ENCODE results near the gene IKZF5.

IKZF5 gene

DNA sequence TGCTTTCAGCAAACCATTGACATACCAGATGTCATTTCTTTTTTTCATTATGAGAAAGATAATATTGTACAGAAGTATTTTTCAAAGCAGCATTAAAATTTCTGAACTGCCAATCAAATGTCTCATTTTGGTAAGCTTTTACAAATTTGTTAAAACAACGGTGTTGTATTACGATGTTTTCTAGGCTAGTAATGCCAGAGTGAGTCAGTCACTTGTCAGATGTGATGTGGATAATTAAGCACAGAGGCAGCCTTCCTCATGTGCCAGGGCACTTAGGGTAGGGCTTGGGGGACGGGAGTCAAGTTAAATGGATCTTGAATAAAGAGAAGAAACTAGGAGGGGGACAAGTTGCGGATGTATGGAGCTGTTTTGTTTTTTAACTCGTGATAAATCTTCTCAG lies 18.3 kb downstream of the IKZF5 start:
- H3K9me3 ChIP-seq (ENCODE audit: control insufficient read depth, insufficient read depth, low read depth, low read length) = no peaks in the 10 kb centered on the region
- H3K4me3 ChIP-seq (ENCODE audit: low read depth, low read length) = no peak overlapping the region
- ChIA-PET POLR2A (interaction anchor here (1.1 kb wide), 1 partner anchor 9 kb away, joined by 3 read pairs; no protein-coding TSS in a partner anchor), CTCF (interaction anchor here (0.8 to 1.9 kb wide), 2 partner anchors 9 to 17 kb away, joined by 3 to 10 read pairs; no protein-coding TSS in a partner anchor)
- no peaks in the 10 kb centered on the region for H3K4me1 ChIP-seq (ENCODE audit: control insufficient read depth, insufficient read depth, low read length)
- no peak overlapping the region for H3K27ac ChIP-seq (ENCODE audit: extremely low read depth, low read depth, low read length)
- H3K36me3 ChIP-seq (ENCODE audit: control insufficient read depth in 2 of 2, insufficient read depth in 1 of 2, low read length in 2 of 2) = peaks cover 21 to 49% of the 10 kb centered on the region in 2 experiments
- TF ChIP-seq BCL11A (tag by site-specific recombination; IDR thresholded peaks at IDR 0.05; ENCODE audit: low read depth) (no peak), ZNF132 (tag by site-specific recombination; IDR thresholded peaks at IDR 0.05; ENCODE audit: borderline replicate concordance) (no peak), ZNF121 (tag by site-specific recombination; IDR thresholded peaks at IDR 0.05) (no peak), ZBTB48 (tag by site-specific recombination; IDR thresholded peaks at IDR 0.05) (no peak), ZNF174 (tag by site-specific recombination; IDR thresholded peaks at IDR 0.05) (no peak), KLF9 (tag by site-specific recombination; IDR thresholded peaks at IDR 0.05; ENCODE audit: low read depth) (no peak), ZNF324 (tag by site-specific recombination; IDR thresholded peaks at IDR 0.05) (no peak), ZNF311 (tag by site-specific recombination; IDR thresholded peaks at IDR 0.05; ENCODE audit: borderline replicate concordance) (no peak), ZNF677 (tag by site-specific recombination; IDR thresholded peaks at IDR 0.05) (no peak), FEZF1 (tag by site-specific recombination; IDR thresholded peaks at IDR 0.05) (no peak), ZNF600 (tag by site-specific recombination; IDR thresholded peaks at IDR 0.05) (peak; percentile 51; the same call in 1 of the 2 replicates), SCRT2 (tag by site-specific recombination; IDR thresholded peaks at IDR 0.05) (0 out of 2 replicates have a peak, but pooled peaks have one; percentile 9), ZNF626 (tag by site-specific recombination; IDR thresholded peaks at IDR 0.05) (no peak), SP7 (tag by site-specific recombination; IDR thresholded peaks at IDR 0.05) (peak; percentile 62; the same call in 1 of the 2 replicates), TRIM28 (IDR thresholded peaks at IDR 0.05; ENCODE audit: borderline replicate concordance, low read length) (no peak), ZNF621 (tag by site-specific recombination; IDR thresholded peaks at IDR 0.05) (no peak), ZNF76 (tag by site-specific recombination; IDR thresholded peaks at IDR 0.05; ENCODE audit: borderline replicate concordance, low read depth) (no peak), ZNF558 (tag by site-specific recombination; IDR thresholded peaks at IDR 0.05) (no peak), ZNF140 (tag by site-specific recombination; IDR thresholded peaks at IDR 0.05) (no peak), GLIS1 (tag by site-specific recombination; IDR thresholded peaks at IDR 0.05) (no peak), YY1 (tag by site-specific recombination; IDR thresholded peaks at IDR 0.05) (no peak), ZSCAN16 (tag by site-specific recombination; IDR thresholded peaks at IDR 0.05) (no peak), MYNN (tag by site-specific recombination; IDR thresholded peaks at IDR 0.05; ENCODE audit: borderline replicate concordance) (no peak)
- TF ChIP-seq, protein P1, sequence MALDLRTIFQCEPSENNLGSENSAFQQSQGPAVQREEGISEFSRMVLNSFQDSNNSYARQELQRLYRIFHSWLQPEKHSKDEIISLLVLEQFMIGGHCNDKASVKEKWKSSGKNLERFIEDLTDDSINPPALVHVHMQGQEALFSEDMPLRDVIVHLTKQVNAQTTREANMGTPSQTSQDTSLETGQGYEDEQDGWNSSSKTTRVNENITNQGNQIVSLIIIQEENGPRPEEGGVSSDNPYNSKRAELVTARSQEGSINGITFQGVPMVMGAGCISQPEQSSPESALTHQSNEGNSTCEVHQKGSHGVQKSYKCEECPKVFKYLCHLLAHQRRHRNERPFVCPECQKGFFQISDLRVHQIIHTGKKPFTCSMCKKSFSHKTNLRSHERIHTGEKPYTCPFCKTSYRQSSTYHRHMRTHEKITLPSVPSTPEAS (tag by site-specific recombination; IDR thresholded peaks at IDR 0.05) = no peak
- TF ChIP-seq, protein P2, sequence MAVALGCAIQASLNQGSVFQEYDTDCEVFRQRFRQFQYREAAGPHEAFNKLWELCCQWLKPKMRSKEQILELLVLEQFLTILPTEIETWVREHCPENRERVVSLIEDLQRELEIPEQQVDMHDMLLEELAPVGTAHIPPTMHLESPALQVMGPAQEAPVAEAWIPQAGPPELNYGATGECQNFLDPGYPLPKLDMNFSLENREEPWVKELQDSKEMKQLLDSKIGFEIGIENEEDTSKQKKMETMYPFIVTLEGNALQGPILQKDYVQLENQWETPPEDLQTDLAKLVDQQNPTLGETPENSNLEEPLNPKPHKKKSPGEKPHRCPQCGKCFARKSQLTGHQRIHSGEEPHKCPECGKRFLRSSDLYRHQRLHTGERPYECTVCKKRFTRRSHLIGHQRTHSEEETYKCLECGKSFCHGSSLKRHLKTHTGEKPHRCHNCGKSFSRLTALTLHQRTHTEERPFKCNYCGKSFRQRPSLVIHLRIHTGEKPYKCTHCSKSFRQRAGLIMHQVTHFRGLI (tag by site-specific recombination; IDR thresholded peaks at IDR 0.05) = no peak
- TF ChIP-seq, protein P3, sequence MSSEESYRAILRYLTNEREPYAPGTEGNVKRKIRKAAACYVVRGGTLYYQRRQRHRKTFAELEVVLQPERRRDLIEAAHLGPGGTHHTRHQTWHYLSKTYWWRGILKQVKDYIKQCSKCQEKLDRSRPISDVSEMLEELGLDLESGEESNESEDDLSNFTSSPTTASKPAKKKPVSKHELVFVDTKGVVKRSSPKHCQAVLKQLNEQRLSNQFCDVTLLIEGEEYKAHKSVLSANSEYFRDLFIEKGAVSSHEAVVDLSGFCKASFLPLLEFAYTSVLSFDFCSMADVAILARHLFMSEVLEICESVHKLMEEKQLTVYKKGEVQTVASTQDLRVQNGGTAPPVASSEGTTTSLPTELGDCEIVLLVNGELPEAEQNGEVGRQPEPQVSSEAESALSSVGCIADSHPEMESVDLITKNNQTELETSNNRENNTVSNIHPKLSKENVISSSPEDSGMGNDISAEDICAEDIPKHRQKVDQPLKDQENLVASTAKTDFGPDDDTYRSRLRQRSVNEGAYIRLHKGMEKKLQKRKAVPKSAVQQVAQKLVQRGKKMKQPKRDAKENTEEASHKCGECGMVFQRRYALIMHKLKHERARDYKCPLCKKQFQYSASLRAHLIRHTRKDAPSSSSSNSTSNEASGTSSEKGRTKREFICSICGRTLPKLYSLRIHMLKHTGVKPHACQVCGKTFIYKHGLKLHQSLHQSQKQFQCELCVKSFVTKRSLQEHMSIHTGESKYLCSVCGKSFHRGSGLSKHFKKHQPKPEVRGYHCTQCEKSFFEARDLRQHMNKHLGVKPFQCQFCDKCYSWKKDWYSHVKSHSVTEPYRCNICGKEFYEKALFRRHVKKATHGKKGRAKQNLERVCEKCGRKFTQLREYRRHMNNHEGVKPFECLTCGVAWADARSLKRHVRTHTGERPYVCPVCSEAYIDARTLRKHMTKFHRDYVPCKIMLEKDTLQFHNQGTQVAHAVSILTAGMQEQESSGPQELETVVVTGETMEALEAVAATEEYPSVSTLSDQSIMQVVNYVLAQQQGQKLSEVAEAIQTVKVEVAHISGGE (tag by site-specific recombination; conservative IDR thresholded peaks at IDR 0.05; ENCODE audit: low read depth) = no peak
- TF ChIP-seq, protein P4, sequence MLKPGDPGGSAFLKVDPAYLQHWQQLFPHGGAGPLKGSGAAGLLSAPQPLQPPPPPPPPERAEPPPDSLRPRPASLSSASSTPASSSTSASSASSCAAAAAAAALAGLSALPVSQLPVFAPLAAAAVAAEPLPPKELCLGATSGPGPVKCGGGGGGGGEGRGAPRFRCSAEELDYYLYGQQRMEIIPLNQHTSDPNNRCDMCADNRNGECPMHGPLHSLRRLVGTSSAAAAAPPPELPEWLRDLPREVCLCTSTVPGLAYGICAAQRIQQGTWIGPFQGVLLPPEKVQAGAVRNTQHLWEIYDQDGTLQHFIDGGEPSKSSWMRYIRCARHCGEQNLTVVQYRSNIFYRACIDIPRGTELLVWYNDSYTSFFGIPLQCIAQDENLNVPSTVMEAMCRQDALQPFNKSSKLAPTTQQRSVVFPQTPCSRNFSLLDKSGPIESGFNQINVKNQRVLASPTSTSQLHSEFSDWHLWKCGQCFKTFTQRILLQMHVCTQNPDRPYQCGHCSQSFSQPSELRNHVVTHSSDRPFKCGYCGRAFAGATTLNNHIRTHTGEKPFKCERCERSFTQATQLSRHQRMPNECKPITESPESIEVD (tag by site-specific recombination; IDR thresholded peaks at IDR 0.05) = peak; percentile 68
- TF ChIP-seq, protein P5, sequence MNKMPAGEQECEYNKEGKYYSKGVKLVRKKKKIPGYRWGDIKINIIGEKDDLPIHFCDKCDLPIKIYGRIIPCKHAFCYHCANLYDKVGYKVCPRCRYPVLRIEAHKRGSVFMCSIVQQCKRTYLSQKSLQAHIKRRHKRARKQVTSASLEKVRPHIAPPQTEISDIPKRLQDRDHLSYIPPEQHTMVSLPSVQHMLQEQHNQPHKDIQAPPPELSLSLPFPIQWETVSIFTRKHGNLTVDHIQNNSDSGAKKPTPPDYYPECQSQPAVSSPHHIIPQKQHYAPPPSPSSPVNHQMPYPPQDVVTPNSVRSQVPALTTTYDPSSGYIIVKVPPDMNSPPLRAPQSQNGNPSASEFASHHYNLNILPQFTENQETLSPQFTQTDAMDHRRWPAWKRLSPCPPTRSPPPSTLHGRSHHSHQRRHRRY (tag by site-specific recombination; IDR thresholded peaks at IDR 0.05) = no peak

Data from HEK293 (cell line).